ENCODE data around the gene TBC1D3I. TPM values are rescaled to one million over a fixed set of nuclear protein-coding genes. Genes with fewer than 3 reads are reported as not detected.

Gene TBC1D3I
- total RNA-seq, 1 donor from 2014 or later: 0.17 TPM

- DNase-seq: no peak
Measured at GRCh38 chr17:36205637-36206485, 58.5 kb downstream of the TBC1D3I start.

GRCh38 chr17:36204724-36205500, 59.5 kb downstream of the TBC1D3I start:
- DNase-seq: no peak

Other genes with a start within 250 kb of the TBC1D3I start
- gene CCL23, start 246.6 kb downstream of the TBC1D3I start, total RNA-seq: 2.2 and 7.5 TPM in 2 replicates
- gene CCL18, start 200.3 kb downstream of the TBC1D3I start, total RNA-seq: not detected in 2 replicates
- gene CCL3, start 174.4 kb downstream of the TBC1D3I start, total RNA-seq: not detected in 2 replicates
- gene CCL4, start 160.7 kb downstream of the TBC1D3I start, total RNA-seq: not detected in 2 replicates
- 0.85 and 1.6 TPM in 2 replicates for gene TBC1D3B, start 87.9 kb downstream of the TBC1D3I start, total RNA-seq
- not detected in 2 replicates for gene CCL3L1, start 67.8 kb downstream of the TBC1D3I start, total RNA-seq
- gene CCL4L2, start 53.5 kb downstream of the TBC1D3I start, total RNA-seq: not detected in 2 replicates
- not detected in 2 replicates for gene TBC1D3G, start 59.3 kb upstream of the TBC1D3I start, total RNA-seq
- not detected in 2 replicates for gene TBC1D3H, start 123.9 kb upstream of the TBC1D3I start, total RNA-seq
- 20.8 and 32.5 TPM in 2 replicates for gene ZNHIT3, start 222.1 kb upstream of the TBC1D3I start, total RNA-seq

Measured in dermis blood vessel endothelial cell (primary cell).